Calu3 (cell line): Measurements from ENCODE around the gene TSSC4. TPM values are rescaled to one million over a fixed set of nuclear protein-coding genes. Genes with fewer than 3 reads are reported as not detected.

Source experiments
- BruUV-seq: library from RNA; stranded (reverse); fragments of 400-500 nt; replicated peaks from 2 replicates; lab custom pipeline; 2021; lab: Mats Ljungman, UMichigan
- CTCF ChIA-PET: fragments of 300-600 bp; sonication (Branson Sonifier 250); formaldehyde crosslinking; loops from one replicate; lab custom pipeline; 2022; ENCODE audit warnings: antibody characterized with exemption; lab: Charles Lee
- DNase-seq: peaks from one replicate; pipeline ENCODE4 v3.0.0; 2022
- H3K27ac Mint-ChIP-seq: one replicate; pipeline ENCODE4 v1.8.0; 2022; ENCODE audit warnings: mixed read lengths; ENCODE audit not compliant: unreplicated experiment
- H3K27me3 Mint-ChIP-seq: one replicate; pipeline ENCODE4 v1.8.0; 2022; ENCODE audit warnings: mixed read lengths; ENCODE audit not compliant: unreplicated experiment
- H3K36me3 Mint-ChIP-seq: one replicate; pipeline ENCODE4 v1.8.0; 2022; ENCODE audit warnings: mild to moderate bottlenecking, moderate library complexity, mixed read lengths; ENCODE audit not compliant: insufficient read depth, unreplicated experiment
- H3K4me1 Mint-ChIP-seq: one replicate; pipeline ENCODE4 v1.8.0; 2022; ENCODE audit warnings: mild to moderate bottlenecking, low read depth, mixed read lengths; ENCODE audit not compliant: unreplicated experiment
- H3K4me3 Mint-ChIP-seq: one replicate; pipeline ENCODE4 v1.8.0; 2022; ENCODE audit warnings: mild to moderate bottlenecking, low read depth, moderate library complexity, mixed read lengths; ENCODE audit not compliant: unreplicated experiment
- H3K9me3 Mint-ChIP-seq: one replicate; pipeline ENCODE4 v1.8.0; 2022; ENCODE audit warnings: low read depth, mixed read lengths; ENCODE audit not compliant: unreplicated experiment
- CTCF ChIP-seq: fragments of 200-600 bp; IDR thresholded peaks from one replicate; pipeline ENCODE4 v1.8.0; 2022; ENCODE audit warnings: antibody characterized with exemption; ENCODE audit not compliant: unreplicated experiment
- intact Hi-C: fragments of 100-400 bp; cut with micrococcal nuclease; formaldehyde crosslinking; loops from one replicate; pipeline ENCODE4 v1.10.0; 2022; ENCODE audit not compliant: unreplicated experiment
- total RNA-seq: library from RNA; stranded (reverse); gene quantifications from 2 replicates; pipeline ENCODE4 v1.2.3, GENCODE V29; 2022

Gene TSSC4
- total RNA-seq, 1 experiment from 2014 or later, result 49.4 TPM

GRCh38 chr11:2388431-2389376 is 11.8 kb upstream of the TSSC4 start:
- CTCF ChIA-PET, result no interaction called here
- no peaks in the 10 kb centered on the region for H3K4me1 Mint-ChIP-seq
- H3K27me3 Mint-ChIP-seq, result no peaks in the 10 kb centered on the region
- TF ChIP-seq CTCF, result no peak
- intact Hi-C loops, result no loop called here
- no peaks in the 10 kb centered on the region for H3K9me3 Mint-ChIP-seq
- H3K4me3 Mint-ChIP-seq, result no peak overlapping the region
- no peak overlapping the region for H3K27ac Mint-ChIP-seq
- DNase-seq, result no peak
- no TSS peak for BruUV-seq
- H3K36me3 Mint-ChIP-seq, result peaks cover 16% of the 10 kb centered on the region

DNA sequence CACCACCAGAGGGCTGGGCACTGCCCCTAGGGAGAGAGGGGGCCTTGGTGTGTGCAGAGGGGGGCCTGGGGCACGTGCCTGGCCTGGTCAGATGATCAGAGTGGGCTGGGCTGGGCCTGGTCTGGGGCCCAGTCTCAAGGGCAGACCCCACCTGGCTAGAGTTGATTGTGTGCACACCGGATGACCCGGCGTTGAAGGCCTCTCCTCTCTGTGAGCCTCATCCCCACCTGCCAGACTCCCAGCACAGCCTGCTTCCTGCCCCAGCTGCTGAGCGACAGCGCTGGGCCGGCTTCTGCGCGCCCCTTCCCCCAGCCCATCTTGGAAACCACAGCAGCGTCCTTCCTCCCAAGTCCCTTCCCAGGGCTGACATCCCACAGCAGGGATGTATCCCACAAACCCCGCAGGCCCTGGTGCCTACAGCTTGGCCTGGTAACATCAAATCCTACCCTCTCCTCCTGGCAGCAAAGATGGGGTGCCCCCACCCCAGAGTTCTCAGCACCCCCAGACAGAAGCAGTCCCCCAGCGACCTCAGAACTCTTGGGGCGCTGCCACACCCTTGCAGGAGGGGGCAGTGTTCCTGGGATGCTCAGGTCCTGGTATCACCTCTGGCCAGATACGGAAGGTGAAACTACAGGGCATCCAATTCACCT is 11.0 kb upstream of the TSSC4 start:
- Mint-ChIP-seq H3K9me3 (no peaks in the 10 kb centered on the region), H3K4me1 (no peaks in the 10 kb centered on the region), H3K4me3 (no peak overlapping the region), H3K27me3 (no peaks in the 10 kb centered on the region), H3K27ac (no peak overlapping the region), H3K36me3 (peaks cover 20% of the 10 kb centered on the region)
- intact Hi-C loops, result no loop called here
- DNase-seq, result no peak
- no peak for TF ChIP-seq CTCF
- no TSS peak for BruUV-seq
- CTCF ChIA-PET, result no interaction called here

DNA sequence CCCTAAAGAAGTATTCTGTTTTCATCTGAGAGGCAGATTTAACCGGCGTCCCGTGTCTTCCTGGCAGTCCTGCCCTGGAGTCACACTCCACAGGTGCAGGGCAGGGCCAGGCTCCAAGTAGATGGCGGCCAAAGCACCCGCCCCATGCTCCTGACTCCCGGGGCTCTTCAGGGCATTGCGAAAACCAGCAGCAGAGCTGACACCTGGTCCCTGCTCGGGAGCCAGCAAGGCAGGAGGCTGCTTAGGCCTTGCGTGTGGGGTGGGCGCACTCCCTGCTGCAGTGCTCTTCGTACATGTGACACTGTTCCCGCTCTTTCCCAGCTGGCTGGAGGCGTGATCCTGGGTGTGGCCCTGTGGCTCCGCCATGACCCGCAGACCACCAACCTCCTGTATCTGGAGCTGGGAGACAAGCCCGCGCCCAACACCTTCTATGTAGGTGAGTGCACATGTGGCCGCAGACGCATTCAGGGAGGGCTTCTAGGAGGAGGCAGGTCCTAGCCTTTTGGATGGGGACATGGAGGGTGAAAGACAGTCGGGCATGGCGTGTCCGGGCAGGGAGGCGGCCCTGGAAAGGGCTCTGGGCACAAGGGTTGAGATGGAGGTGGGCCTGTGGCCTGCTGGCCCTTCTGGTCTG is 10.3 kb upstream of the TSSC4 start:
- Mint-ChIP-seq H3K36me3 (peaks cover 24% of the 10 kb centered on the region), H3K4me1 (no peaks in the 10 kb centered on the region), H3K4me3 (no peak overlapping the region), H3K9me3 (no peaks in the 10 kb centered on the region), H3K27me3 (no peaks in the 10 kb centered on the region), H3K27ac (no peak overlapping the region)
- no TSS peak for BruUV-seq
- CTCF ChIA-PET, result interaction anchor here (0.6 kb wide), 1 partner anchor 192 kb away, joined by 3 read pairs; no protein-coding TSS in a partner anchor
- TF ChIP-seq CTCF, result no peak
- no peak for DNase-seq
- intact Hi-C loops, result no loop called here

DNA sequence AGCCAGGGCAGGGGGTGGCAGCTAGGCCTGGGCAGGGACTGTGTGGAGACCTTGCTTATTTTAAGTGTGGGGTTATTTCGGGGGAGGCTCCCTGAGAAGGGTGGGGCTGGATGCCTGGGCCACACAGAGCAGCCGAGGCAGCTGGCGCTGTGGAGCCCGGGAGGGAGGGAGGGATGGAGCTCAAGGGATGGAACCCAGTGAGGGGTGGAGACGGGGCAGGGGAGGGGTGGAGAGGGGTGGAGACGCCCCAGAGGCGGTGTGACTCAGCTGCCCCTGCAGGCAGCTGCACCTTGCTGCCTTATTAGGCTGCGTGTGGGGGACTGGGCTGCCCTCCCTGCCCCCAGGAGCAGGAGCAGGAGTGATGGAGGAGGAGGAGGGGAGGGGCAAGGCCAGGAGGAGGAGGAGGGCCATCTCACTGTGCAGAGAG is 9.8 kb upstream of the TSSC4 start:
- Mint-ChIP-seq H3K4me3 (no peak overlapping the region), H3K9me3 (no peaks in the 10 kb centered on the region), H3K27ac (no peak overlapping the region), H3K36me3 (peaks cover 24% of the 10 kb centered on the region), H3K4me1 (no peaks in the 10 kb centered on the region), H3K27me3 (no peaks in the 10 kb centered on the region)
- CTCF ChIA-PET, result interaction anchor here (0.6 kb wide), 1 partner anchor 192 kb away, joined by 3 read pairs; no protein-coding TSS in a partner anchor
- no TSS peak for BruUV-seq
- intact Hi-C loops, result no loop called here
- no peak for TF ChIP-seq CTCF
- no peak for DNase-seq
